Dendritic cell treated with granulocyte-macrophage colony-stimulating factor and Interleukin-4, amounts not matched to agents 40 ng/mL and 50 ng/mL, for 4 days (primary cell): ENCODE data around the gene ZNF804A.

ENCODE experiments used
- H3K27ac Mint-ChIP-seq: one replicate; pipeline ENCODE4 v1.8.0; 2022; ENCODE audit warnings: mild to moderate bottlenecking, mixed read lengths
- H3K27me3 Mint-ChIP-seq: one replicate; pipeline ENCODE4 v1.8.0; 2022; ENCODE audit warnings: mild to moderate bottlenecking, mixed read lengths
- H3K36me3 Mint-ChIP-seq: one replicate; pipeline ENCODE4 v1.8.0; 2022; ENCODE audit warnings: low read depth, mixed read lengths
- H3K4me1 Mint-ChIP-seq: one replicate; pipeline ENCODE4 v1.8.0; 2022; ENCODE audit warnings: low read depth, mixed read lengths
- H3K4me3 Mint-ChIP-seq: one replicate; pipeline ENCODE4 v1.8.0; 2022; ENCODE audit warnings: mild to moderate bottlenecking, moderate library complexity, mixed read lengths
- H3K9me3 Mint-ChIP-seq: one replicate; pipeline ENCODE4 v1.8.0; 2022; ENCODE audit warnings: mixed read lengths
- intact Hi-C: fragments of 100-400 bp; cut with micrococcal nuclease; formaldehyde crosslinking; loops from one replicate; pipeline ENCODE4 v1.15.0; 2022

The ZNF804A gene

DNA sequence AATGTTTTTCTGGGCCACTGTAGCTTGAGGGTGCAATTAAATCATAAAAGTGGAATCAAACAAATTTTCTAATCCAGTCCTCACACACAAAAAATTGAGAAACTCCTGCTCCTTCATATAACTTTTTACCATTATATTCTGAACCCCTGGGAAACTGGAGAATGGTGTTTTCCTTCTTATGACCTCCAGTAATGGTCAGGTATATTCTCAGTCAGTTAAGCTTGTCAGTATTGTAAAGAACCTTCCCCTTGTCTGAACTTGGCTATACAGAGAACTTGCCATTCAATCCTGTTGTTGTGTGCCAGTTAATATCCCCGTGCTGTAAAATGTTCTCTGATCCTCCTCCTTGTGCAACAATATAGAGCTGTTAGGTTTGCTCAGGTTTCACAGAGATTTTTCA, 39.5 kb downstream of the ZNF804A start:
- intact Hi-C loops: no loop called here
- Mint-ChIP-seq H3K27me3 (no peaks in the 10 kb centered on the region), H3K36me3 (no peaks in the 10 kb centered on the region), H3K9me3 (no peaks in the 10 kb centered on the region), H3K27ac (no peak overlapping the region), H3K4me3 (no peak overlapping the region), H3K4me1 (no peaks in the 10 kb centered on the region)

GRCh38 chr2:184644685-184645084, 46.4 kb downstream of the ZNF804A start:
- Mint-ChIP-seq H3K9me3 (peaks cover 20% of the 10 kb centered on the region), H3K27me3 (no peaks in the 10 kb centered on the region), H3K4me1 (no peaks in the 10 kb centered on the region), H3K4me3 (no peak overlapping the region), H3K36me3 (peaks cover 7% of the 10 kb centered on the region), H3K27ac (no peak overlapping the region)
- intact Hi-C loops: no loop called here

GRCh38 chr2:184646177-184646576, 47.8 kb downstream of the ZNF804A start:
- no peak overlapping the region for H3K4me3 Mint-ChIP-seq
- intact Hi-C loops: no loop called here
- no peaks in the 10 kb centered on the region for H3K27me3 Mint-ChIP-seq
- H3K9me3 Mint-ChIP-seq: peaks cover 27% of the 10 kb centered on the region
- no peaks in the 10 kb centered on the region for H3K4me1 Mint-ChIP-seq
- H3K27ac Mint-ChIP-seq: no peak overlapping the region
- peaks cover 7% of the 10 kb centered on the region for H3K36me3 Mint-ChIP-seq

DNA sequence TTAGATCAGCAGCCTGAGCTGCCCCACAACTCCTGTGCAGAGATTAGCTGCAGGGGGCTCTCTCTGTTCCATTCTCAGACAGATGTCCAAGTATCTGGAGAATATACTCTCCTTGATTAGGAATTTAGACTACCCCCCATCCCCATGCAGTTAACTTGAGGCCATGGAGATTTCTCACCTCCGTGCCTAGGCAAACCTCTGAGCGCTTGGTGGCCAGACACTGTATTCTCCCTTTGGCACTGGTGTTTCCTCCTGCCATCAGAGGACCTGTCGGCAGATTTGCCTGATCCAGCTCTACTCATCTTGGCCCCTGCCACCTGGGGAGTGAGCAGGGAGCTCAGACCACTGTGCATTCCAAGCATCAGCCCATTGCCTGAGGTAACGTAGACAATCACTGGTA, 48.3 kb downstream of the ZNF804A start:
- H3K36me3 Mint-ChIP-seq: peaks cover 7% of the 10 kb centered on the region
- H3K4me1 Mint-ChIP-seq: no peaks in the 10 kb centered on the region
- no peak overlapping the region for H3K4me3 Mint-ChIP-seq
- intact Hi-C loops: no loop called here
- peaks cover 27% of the 10 kb centered on the region for H3K9me3 Mint-ChIP-seq
- no peaks in the 10 kb centered on the region for H3K27me3 Mint-ChIP-seq
- H3K27ac Mint-ChIP-seq: no peak overlapping the region

GRCh38 chr2:184654945-184655344, 56.6 kb downstream of the ZNF804A start:
- Mint-ChIP-seq H3K4me3 (no peak overlapping the region), H3K27ac (no peak overlapping the region), H3K36me3 (no peaks in the 10 kb centered on the region), H3K9me3 (peaks cover 22% of the 10 kb centered on the region), H3K4me1 (no peaks in the 10 kb centered on the region), H3K27me3 (no peaks in the 10 kb centered on the region)
- intact Hi-C loops: no loop called here

DNA sequence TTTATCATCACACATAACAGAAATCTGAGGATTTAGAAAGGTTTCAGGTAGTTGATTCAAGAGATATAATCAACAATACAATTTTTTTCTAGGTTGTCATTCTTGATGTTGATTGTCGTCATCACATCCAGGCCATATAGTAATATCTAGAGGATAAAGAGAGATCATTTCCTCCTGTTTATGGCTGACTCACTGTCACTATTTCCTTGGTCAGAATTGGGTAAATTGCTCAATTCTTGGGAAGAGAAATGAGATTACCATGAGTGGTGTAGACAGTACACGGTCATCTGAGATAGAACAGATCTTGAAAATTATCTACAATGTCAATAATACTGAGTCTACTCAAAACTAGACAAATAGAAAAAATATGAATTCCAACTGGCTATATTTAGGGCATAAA, 78.8 kb downstream of the ZNF804A start:
- Mint-ChIP-seq H3K27me3 (no peaks in the 10 kb centered on the region), H3K36me3 (no peaks in the 10 kb centered on the region), H3K4me3 (no peak overlapping the region), H3K27ac (no peak overlapping the region), H3K9me3 (peaks cover 14% of the 10 kb centered on the region), H3K4me1 (no peaks in the 10 kb centered on the region)
- intact Hi-C loops: no loop called here

DNA sequence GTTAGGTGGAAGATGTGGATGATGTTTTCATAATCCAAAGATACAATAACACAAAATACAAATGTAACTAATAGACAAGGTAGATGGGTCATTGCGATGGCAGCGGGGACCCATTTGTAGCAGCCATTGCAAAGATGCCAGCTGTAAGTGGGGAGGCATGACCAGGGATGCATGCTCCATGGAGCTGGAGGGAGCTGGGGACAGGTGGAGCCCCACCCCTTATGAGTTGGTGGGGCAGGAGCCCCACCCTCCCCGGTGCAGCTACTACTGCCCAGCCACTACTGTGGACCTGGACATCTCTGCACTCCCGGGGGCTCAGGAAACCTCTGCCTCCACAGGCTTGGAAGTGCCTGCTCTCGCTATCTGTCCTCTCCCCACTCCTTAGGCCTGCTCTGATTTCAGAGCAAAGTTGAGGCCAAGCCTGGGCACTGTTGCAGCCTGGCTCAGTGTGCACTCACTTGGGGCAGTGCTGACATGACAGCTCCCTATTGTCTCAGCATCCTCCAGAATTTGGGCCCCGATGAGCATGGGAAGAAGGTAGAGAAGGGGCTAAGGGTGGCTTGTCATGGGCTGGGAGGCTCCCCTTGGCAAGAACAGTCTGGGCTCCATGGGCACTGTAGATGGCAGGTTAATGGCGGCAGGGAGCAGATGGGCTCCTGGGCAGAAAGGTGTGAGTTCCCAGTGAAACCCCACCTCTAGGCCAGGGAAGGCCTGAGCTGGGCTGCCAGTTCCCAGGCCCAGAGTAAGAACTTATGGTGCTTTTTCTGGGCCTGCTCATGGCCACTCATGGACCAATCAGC, 81.1 kb downstream of the ZNF804A start:
- intact Hi-C loops: no loop called here
- Mint-ChIP-seq H3K27ac (no peak overlapping the region), H3K27me3 (no peaks in the 10 kb centered on the region), H3K9me3 (peaks cover 14% of the 10 kb centered on the region), H3K36me3 (no peaks in the 10 kb centered on the region), H3K4me1 (peaks cover 4% of the 10 kb centered on the region), H3K4me3 (no peak overlapping the region)

- no peaks in the 10 kb centered on the region for H3K36me3 Mint-ChIP-seq
- peaks cover 14% of the 10 kb centered on the region for H3K9me3 Mint-ChIP-seq
- H3K4me1 Mint-ChIP-seq: peaks cover 4% of the 10 kb centered on the region
- no peak overlapping the region for H3K27ac Mint-ChIP-seq
- H3K4me3 Mint-ChIP-seq: no peak overlapping the region
- no peaks in the 10 kb centered on the region for H3K27me3 Mint-ChIP-seq
- intact Hi-C loops: no loop called here
Observed at GRCh38 chr2:184680825-184681224, 82.5 kb downstream of the ZNF804A start.

- Mint-ChIP-seq H3K36me3 (no peaks in the 10 kb centered on the region), H3K27me3 (no peaks in the 10 kb centered on the region), H3K9me3 (peaks cover 14% of the 10 kb centered on the region), H3K4me3 (no peak overlapping the region), H3K27ac (no peak overlapping the region), H3K4me1 (peaks cover 4% of the 10 kb centered on the region)
- intact Hi-C loops: no loop called here
Observed at GRCh38 chr2:184681642-184682321, 83.5 kb downstream of the ZNF804A start.

DNA sequence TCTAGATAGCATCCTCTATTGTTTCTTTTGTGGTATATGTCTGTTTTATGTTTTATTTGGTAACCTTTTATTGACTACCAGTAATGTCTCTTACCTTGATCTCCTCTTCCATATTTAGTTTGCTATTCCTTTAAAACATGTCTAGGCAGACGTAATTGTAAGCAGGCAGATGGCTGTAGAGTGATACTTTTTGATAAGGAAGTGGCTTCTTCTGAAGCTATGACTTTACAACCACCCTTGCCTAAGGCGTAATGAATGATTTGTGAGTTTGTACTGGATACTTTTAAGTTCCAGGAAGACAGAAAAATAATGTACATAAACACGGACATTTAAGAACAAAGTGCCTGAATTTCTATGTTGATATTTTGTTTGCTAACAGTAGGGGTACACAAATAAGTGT, 85.6 kb downstream of the ZNF804A start:
- Mint-ChIP-seq H3K4me3 (no peak overlapping the region), H3K36me3 (no peaks in the 10 kb centered on the region), H3K27ac (no peak overlapping the region), H3K9me3 (peaks cover 10% of the 10 kb centered on the region), H3K27me3 (no peaks in the 10 kb centered on the region), H3K4me1 (peaks cover 4% of the 10 kb centered on the region)
- intact Hi-C loops: no loop called here

GRCh38 chr2:184685999-184686841, 87.9 kb downstream of the ZNF804A start:
- intact Hi-C loops: no loop called here
- Mint-ChIP-seq H3K9me3 (no peaks in the 10 kb centered on the region), H3K36me3 (no peaks in the 10 kb centered on the region), H3K27me3 (no peaks in the 10 kb centered on the region), H3K4me3 (no peak overlapping the region), H3K27ac (no peak overlapping the region), H3K4me1 (peaks cover 4% of the 10 kb centered on the region)

DNA sequence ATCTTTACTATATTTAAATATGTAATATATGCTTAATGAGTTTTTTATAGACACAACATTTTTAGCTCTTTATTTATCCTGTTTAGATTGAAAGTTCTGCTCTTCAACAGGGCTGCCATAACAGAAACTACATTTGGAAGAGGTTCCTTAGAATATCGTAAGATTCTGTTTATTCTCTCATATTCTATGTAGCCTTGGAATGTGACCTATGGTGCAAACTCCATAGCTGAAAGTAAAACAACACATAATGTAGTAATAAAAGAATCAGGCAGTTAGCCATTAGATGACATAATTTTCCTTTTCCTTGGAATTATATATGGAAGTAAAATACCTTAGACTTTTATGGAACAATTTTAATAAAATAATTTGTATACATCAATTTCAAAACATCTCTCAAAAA, 91.3 kb downstream of the ZNF804A start:
- Mint-ChIP-seq H3K36me3 (no peaks in the 10 kb centered on the region), H3K4me1 (no peaks in the 10 kb centered on the region), H3K4me3 (no peak overlapping the region), H3K27ac (no peak overlapping the region), H3K9me3 (no peaks in the 10 kb centered on the region), H3K27me3 (no peaks in the 10 kb centered on the region)
- intact Hi-C loops: no loop called here

DNA sequence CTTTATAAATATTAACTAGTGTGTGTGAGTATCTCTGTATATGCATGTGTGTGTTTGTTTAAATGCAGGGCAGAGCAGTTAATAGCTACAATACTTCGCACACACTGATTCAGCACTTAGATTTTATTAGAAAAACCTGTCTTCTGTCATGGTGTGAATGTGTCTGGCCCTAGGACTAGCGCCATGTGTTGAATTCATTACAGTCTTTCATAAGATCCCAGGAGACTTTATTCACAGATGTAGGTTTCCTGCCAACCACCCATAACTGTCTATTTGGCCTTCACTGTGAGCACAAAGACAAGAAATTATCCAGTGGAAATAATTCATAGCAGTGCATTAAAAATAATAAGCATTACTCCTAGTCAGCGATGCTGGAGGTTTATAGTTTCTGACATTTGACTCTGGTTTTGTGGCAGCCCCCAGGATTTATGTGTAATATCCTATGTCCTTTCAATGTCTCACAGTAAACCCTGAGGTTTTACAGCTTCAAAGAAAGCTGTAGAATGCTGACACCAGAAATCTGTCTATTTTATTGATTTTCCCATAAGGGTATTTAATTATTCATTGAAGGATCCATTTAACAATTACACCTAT, 93.9 kb downstream of the ZNF804A start:
- Mint-ChIP-seq H3K4me3 (no peak overlapping the region), H3K9me3 (no peaks in the 10 kb centered on the region), H3K4me1 (no peaks in the 10 kb centered on the region), H3K27ac (no peak overlapping the region), H3K27me3 (no peaks in the 10 kb centered on the region), H3K36me3 (no peaks in the 10 kb centered on the region)
- intact Hi-C loops: no loop called here

GRCh38 chr2:184696644-184697043, 98.3 kb downstream of the ZNF804A start:
- no peaks in the 10 kb centered on the region for H3K9me3 Mint-ChIP-seq
- no peak overlapping the region for H3K4me3 Mint-ChIP-seq
- intact Hi-C loops: no loop called here
- H3K27me3 Mint-ChIP-seq: no peaks in the 10 kb centered on the region
- no peak overlapping the region for H3K27ac Mint-ChIP-seq
- no peaks in the 10 kb centered on the region for H3K4me1 Mint-ChIP-seq
- no peaks in the 10 kb centered on the region for H3K36me3 Mint-ChIP-seq
